Body of pancreas (tissue), 4 donors: ENCODE measurements around the gene CELF5. TPM values are rescaled to one million over a fixed set of nuclear protein-coding genes. Genes with fewer than 3 reads are reported as not detected.
"Not testable (repeated sequence)": the region's sequence is repeated elsewhere in the genome, so short reads cannot be mapped to it uniquely, and the experiment has no call there.

Source experiments
- ATAC-seq: fragments of 150-250 bp; one replicate; pipeline ENCODE4 v1.9.1; 2016
- DNase-seq, 4 donors: peaks; one replicate each; pipeline ENCODE4 v3.0.0-alpha.2; 2019
- H3K27ac ChIP-seq, 4 donors: fragments of 200-600 bp; sonication (generic); 1 replicate in 3 of 4; 2 replicates in 1 of 4; pipeline versions ENCODE4 v1.5.1 to v1.6.1; 2016 to 2019; ENCODE audit warnings: mild to moderate bottlenecking in 1 of 4, mixed read lengths in 1 of 4, moderate library complexity in 1 of 4
- H3K27me3 ChIP-seq, 2 donors: fragments of 200-600 bp; sonication (generic); one replicate each; pipeline ENCODE4 v1.6.0; 2016; ENCODE audit warnings: mild to moderate bottlenecking in 1 of 2
- H3K36me3 ChIP-seq, 2 donors: fragments of 200-600 bp; sonication (generic); replicated peaks in 1 of 2; 2 replicates each; pipeline ENCODE4 v1.5.1; 2016; ENCODE audit warnings: low read depth in 2 of 2; ENCODE audit not compliant: insufficient read depth in 1 of 2
- H3K4me1 ChIP-seq: fragments of 200-600 bp; sonication (generic); one replicate; pipeline ENCODE4 v1.6.0; 2016
- H3K4me3 ChIP-seq, 2 donors: fragments of 200-600 bp; sonication (generic); 1 replicate in 1 of 2; 2 replicates in 1 of 2; pipeline ENCODE4 v1.5.1; 2016 to 2019
- H3K9me3 ChIP-seq, 3 donors: fragments of 200-600 bp; sonication (generic); 1 replicate in 2 of 3; 2 replicates in 1 of 3; pipeline ENCODE4 v1.5.1; 2016
- CTCF ChIP-seq, 7 experiments: fragments of 450-650 bp in 4 of 7; fragments of 200-600 bp in 3 of 7; sonication (generic) in 3 of 7; IDR thresholded peaks; one replicate each; pipeline ENCODE4 v1.5.1; 2016 to 2019; ENCODE audit warnings: antibody characterized with exemption in 7 of 7
- POLR2A ChIP-seq, 3 donors: fragments of 450-650 bp; IDR thresholded peaks; one replicate each; pipeline ENCODE4 v1.6.1; 2016; ENCODE audit warnings: antibody characterized with exemption in 3 of 3, mild to moderate bottlenecking in 2 of 3
- WGBS, 2 donors: methylation state at CpG; one replicate each; pipeline ENCODE4 v1.1.5; 2017; 5-methylcytosine and 5-hydroxymethylcytosine counted together
- intact Hi-C: fragments of 100-400 bp; cut with DNase I; formaldehyde crosslinking; loops from one replicate; pipeline ENCODE4 v1.15.1; 2023
- total RNA-seq, 2 donors: library from RNA; depleted of rRNA; stranded (reverse); fragments of >200 nt; gene quantifications; one replicate each; pipeline ENCODE4 v1.1.0, GENCODE V29; 2016

Gene CELF5
- total RNA-seq, 2 donors from 2014 or later, result 0.33 TPM; not detected in 1

- Histone ChIP-seq H3K27ac (peak overlapping the region; percentile 96 to 100 (median 98)), H3K27me3 (no peaks in the 10 kb centered on the region), H3K4me3 (no peak overlapping the region), H3K36me3 (no peaks in the 10 kb centered on the region), H3K4me1 (peaks cover 62% of the 10 kb centered on the region), H3K9me3 (no peaks in the 10 kb centered on the region)
- peak in 2 of 7 experiments; percentile 24 to 29 for TF ChIP-seq CTCF (IDR thresholded peaks at IDR 0.05)
- peak in 2 of 3 donors; percentile 44 to 45 for TF ChIP-seq POLR2A (IDR thresholded peaks at IDR 0.05)
- intact Hi-C loops, result no loop called here
- peak; percentile 98 to 99 (median 99) for DNase-seq
- WGBS, 2 donors, result 20% methylated on average over 8 to 22 of the region's 22 CpGs
- peak; percentile 91 for ATAC-seq
Measured at GRCh38 chr19:3336680-3337523, 112.4 kb downstream of the CELF5 start.

- Histone ChIP-seq H3K27ac (peak overlapping the region; percentile 89 to 98 (median 96)), H3K9me3 (no peaks in the 10 kb centered on the region), H3K36me3 (no peaks in the 10 kb centered on the region), H3K27me3 (no peaks in the 10 kb centered on the region), H3K4me1 (peaks cover 67% of the 10 kb centered on the region), H3K4me3 (no peak overlapping the region)
- intact Hi-C loops, result no loop called here
- DNase-seq (peak; percentile 84 to 91 (median 89)), ATAC-seq (peak; percentile 45)
- TF ChIP-seq POLR2A (IDR thresholded peaks at IDR 0.05) (peak; percentile 46 to 74 (median 73)), CTCF (IDR thresholded peaks at IDR 0.05) (no peak)
- WGBS, 2 donors, result 18% methylated on average over 9 to 12 of the region's 12 CpGs
Measured at GRCh38 chr19:3338541-3339181, 114.2 kb downstream of the CELF5 start.

- no peak for DNase-seq
- peaks cover 67% of the 10 kb centered on the region for H3K4me1 ChIP-seq
Measured at GRCh38 chr19:3340340-3340739, 115.9 kb downstream of the CELF5 start.

GRCh38 chr19:3342246-3342645, 117.8 kb downstream of the CELF5 start:
- TF ChIP-seq POLR2A (IDR thresholded peaks at IDR 0.05) (no peak), CTCF (IDR thresholded peaks at IDR 0.05) (no peak)
- Histone ChIP-seq H3K4me3 (no peak overlapping the region), H3K36me3 (no peaks in the 10 kb centered on the region), H3K4me1 (peaks cover 66% of the 10 kb centered on the region), H3K27ac (peak overlapping the region in 1 of 4 donors; percentile 98), H3K27me3 (no peaks in the 10 kb centered on the region), H3K9me3 (no peaks in the 10 kb centered on the region)
- intact Hi-C loops, result no loop called here
- WGBS, 2 donors, result 67 to 77% methylated on average over 9 of the region's 9 CpGs
- no peak for DNase-seq
- no peak for ATAC-seq

More at GRCh38 chr19:3340340-3340739, 115.9 kb downstream of the CELF5 start:
- no peaks in the 10 kb centered on the region for H3K36me3 ChIP-seq
- H3K9me3 ChIP-seq, result no peaks in the 10 kb centered on the region
- intact Hi-C loops, result no loop called here
- no peaks in the 10 kb centered on the region for H3K27me3 ChIP-seq
- H3K4me3 ChIP-seq, result no peak overlapping the region
- H3K27ac ChIP-seq, result peak overlapping the region in 1 of 4 donors; percentile 20
- TF ChIP-seq POLR2A (IDR thresholded peaks at IDR 0.05), result no peak
- no peak for TF ChIP-seq CTCF (IDR thresholded peaks at IDR 0.05)
- WGBS, 2 donors, result 84 to 88% methylated on average over 7 to 11 of the region's 11 CpGs
- no peak for ATAC-seq

GRCh38 chr19:3342962-3343361, 118.5 kb downstream of the CELF5 start:
- intact Hi-C loops, H3K27me3 ChIP-seq, H3K36me3 ChIP-seq, DNase-seq, H3K9me3 ChIP-seq, H3K4me3 ChIP-seq, ATAC-seq: not testable (repeated sequence)
- WGBS, 2 donors, result 83% methylated on average over 9 of the region's 9 CpGs
- Histone ChIP-seq H3K27ac (peak overlapping the region; percentile 90 to 99 (median 96)), H3K4me1 (peaks cover 66% of the 10 kb centered on the region)
